Memory B cell (primary cell): Measurements from ENCODE around the gene TRIM27.

Experiments used
- ATAC-seq: fragments of 150-1000 bp; cut with Tn5 transposase; 2 replicates; pipeline ENCODE4 v1.10.0; 2021; ENCODE audit warnings: low read depth, mild to moderate bottlenecking, moderate library complexity
- DNase-seq, 2 donors: peaks; one replicate each; pipeline ENCODE4 v3.0.0; 2022; ENCODE audit warnings: low spot score in 2 of 2
- H3K27ac Mint-ChIP-seq: one replicate; pipeline ENCODE4 v1.8.0; 2022; ENCODE audit warnings: mild to moderate bottlenecking, moderate library complexity, mixed read lengths
- H3K27me3 Mint-ChIP-seq: one replicate; pipeline ENCODE4 v1.8.0; 2022; ENCODE audit warnings: mixed read lengths
- H3K36me3 Mint-ChIP-seq: one replicate; pipeline ENCODE4 v1.8.0; 2022; ENCODE audit warnings: mild to moderate bottlenecking, mixed read lengths
- H3K4me1 Mint-ChIP-seq: one replicate; pipeline ENCODE4 v1.8.0; 2022; ENCODE audit warnings: mixed read lengths
- H3K4me3 Mint-ChIP-seq: one replicate; pipeline ENCODE4 v1.8.0; 2022; ENCODE audit warnings: mild to moderate bottlenecking, moderate library complexity, mixed read lengths
- H3K9me3 Mint-ChIP-seq: one replicate; pipeline ENCODE4 v1.8.0; 2022; ENCODE audit warnings: mixed read lengths

Gene TRIM27

GRCh38 chr6:28948782-28949486, 25.1 kb upstream of the TRIM27 start:
- ATAC-seq (no peak), DNase-seq (no peak)
- Mint-ChIP-seq H3K4me3 (no peak overlapping the region), H3K9me3 (peaks cover 2% of the 10 kb centered on the region), H3K4me1 (peaks cover 15% of the 10 kb centered on the region), H3K36me3 (no peaks in the 10 kb centered on the region), H3K27me3 (peaks cover 6% of the 10 kb centered on the region), H3K27ac (no peak overlapping the region)

- Mint-ChIP-seq H3K36me3 (no peaks in the 10 kb centered on the region), H3K27me3 (peaks cover 2% of the 10 kb centered on the region), H3K9me3 (peaks cover 2% of the 10 kb centered on the region), H3K4me1 (peaks cover 15% of the 10 kb centered on the region), H3K4me3 (no peak overlapping the region), H3K27ac (no peak overlapping the region)
- ATAC-seq, result no peak
- no peak for DNase-seq
These were observed 24.1 kb upstream of the TRIM27 start for GRCh38 chr6:28947831-28948270.

DNA sequence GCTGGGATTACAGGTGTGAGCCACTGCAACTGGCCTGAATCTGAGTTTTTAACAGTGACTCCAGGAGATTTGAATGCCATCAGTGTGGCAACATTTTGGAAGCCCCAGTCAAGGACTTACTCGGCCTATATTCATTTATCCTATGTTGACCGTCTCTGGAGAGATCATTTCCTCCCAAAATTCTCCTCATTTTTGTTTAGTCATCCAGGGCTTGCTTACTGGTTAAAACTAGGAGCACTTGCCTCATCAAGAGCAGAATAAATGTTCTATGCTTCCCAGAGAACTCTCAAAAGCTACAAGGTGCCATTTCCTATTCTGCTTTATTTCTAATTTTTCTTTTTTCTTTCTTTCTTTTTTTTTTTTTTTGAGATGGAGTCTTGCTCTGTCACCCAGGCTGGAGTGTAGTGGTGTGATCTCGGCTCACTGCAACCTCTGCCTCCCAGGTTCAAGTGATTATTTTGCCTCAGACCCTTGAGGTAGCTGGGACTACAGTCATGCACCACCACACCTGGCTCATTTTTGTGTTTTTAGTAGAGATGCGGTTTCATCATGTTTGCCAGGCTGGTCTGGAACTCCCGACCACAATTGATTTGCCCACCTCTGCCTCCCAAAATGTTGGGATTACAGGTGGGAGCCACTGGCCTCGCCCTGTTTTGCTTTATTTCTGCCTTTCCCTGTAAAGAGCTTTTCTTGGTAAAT, 23.4 kb upstream of the TRIM27 start:
- no peak for DNase-seq
- H3K36me3 Mint-ChIP-seq, result no peaks in the 10 kb centered on the region
- H3K4me3 Mint-ChIP-seq, result no peak overlapping the region
- H3K27me3 Mint-ChIP-seq, result peaks cover 2% of the 10 kb centered on the region
- H3K4me1 Mint-ChIP-seq, result peaks cover 15% of the 10 kb centered on the region
- H3K9me3 Mint-ChIP-seq, result no peaks in the 10 kb centered on the region
- no peak for ATAC-seq
- no peak overlapping the region for H3K27ac Mint-ChIP-seq

- ATAC-seq, result no peak
- peaks cover 24% of the 10 kb centered on the region for H3K4me1 Mint-ChIP-seq
- no peak overlapping the region for H3K4me3 Mint-ChIP-seq
- no peak overlapping the region for H3K27ac Mint-ChIP-seq
- no peaks in the 10 kb centered on the region for H3K36me3 Mint-ChIP-seq
- H3K27me3 Mint-ChIP-seq, result peaks cover 2% of the 10 kb centered on the region
- no peak for DNase-seq
- no peaks in the 10 kb centered on the region for H3K9me3 Mint-ChIP-seq
These were observed 21.6 kb upstream of the TRIM27 start for GRCh38 chr6:28945349-28945748.

DNA sequence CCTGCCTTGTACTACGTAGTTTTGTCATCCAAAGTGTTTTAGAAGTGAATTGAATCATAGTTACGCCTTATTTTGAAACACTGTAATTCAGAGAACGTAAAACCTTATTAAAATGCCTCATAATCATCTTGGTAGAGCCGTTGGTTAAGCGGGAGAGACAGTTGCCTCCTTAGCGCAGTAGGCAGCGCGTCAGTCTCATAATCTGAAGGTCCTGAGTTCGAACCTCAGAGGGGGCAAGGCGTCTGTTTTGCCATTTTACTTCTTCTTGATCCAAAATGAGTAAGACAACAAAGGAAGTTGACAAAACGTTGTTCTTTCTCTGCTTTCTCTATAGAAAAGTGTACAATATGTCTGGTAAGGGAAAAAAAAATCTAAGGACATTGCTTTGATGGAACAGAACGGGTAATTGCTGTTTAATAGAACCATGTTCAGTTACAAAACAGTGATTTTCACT, 20.7 kb upstream of the TRIM27 start:
- peak; percentile 20 for ATAC-seq
- Mint-ChIP-seq H3K36me3 (no peaks in the 10 kb centered on the region), H3K27me3 (peaks cover 2% of the 10 kb centered on the region), H3K4me1 (peaks cover 29% of the 10 kb centered on the region), H3K4me3 (peak overlapping the region; percentile 75), H3K27ac (peak overlapping the region; percentile 92), H3K9me3 (no peaks in the 10 kb centered on the region)
- DNase-seq, result peak; percentile 54 to 55

DNA sequence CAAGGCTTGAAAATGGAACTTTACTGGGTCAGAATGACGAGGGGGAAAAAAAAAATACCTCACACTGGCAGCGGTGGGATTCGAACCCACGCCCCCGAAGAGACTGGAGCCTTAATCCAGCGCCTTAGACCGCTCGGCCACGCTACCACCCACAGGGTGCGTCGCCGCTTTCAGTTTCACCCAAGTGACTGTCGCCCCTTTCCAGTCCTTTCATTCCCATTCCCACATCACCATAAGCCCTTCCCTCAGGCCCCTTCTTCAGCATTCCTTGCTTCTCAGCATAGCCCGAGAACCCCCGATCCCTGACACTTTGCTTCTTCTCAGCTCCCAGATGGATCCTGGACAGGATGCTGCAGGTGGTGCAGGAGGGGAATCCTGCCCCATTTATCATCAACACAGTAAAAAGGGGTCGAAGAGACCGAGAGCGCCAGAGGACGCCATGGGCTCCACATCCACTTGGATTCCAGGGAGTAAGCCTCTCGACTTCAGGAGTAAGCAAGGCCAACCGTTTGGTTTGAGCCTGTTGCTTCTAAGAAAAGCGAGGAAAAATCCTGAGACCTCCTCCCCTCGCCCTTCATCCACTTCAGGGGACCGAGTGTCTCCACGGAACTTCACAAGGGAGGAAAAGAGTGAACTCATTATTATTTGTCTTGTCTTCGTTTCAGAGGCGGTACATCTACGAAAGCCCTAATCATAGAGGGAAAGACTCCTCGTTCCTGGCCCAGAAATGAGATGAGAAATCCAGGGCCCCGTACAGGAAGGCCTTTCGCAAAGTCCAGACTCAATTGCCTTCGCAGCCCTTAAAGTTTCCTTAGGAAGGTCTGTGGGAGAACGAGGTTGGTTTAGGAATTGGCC, 20.0 kb upstream of the TRIM27 start:
- ATAC-seq, result no peak
- Mint-ChIP-seq H3K36me3 (no peaks in the 10 kb centered on the region), H3K4me1 (peaks cover 29% of the 10 kb centered on the region), H3K9me3 (no peaks in the 10 kb centered on the region), H3K27me3 (peaks cover 2% of the 10 kb centered on the region), H3K4me3 (peak overlapping the region; percentile 75), H3K27ac (peak overlapping the region; percentile 92)
- peak in 1 of 2 donors; percentile 51 for DNase-seq

DNA sequence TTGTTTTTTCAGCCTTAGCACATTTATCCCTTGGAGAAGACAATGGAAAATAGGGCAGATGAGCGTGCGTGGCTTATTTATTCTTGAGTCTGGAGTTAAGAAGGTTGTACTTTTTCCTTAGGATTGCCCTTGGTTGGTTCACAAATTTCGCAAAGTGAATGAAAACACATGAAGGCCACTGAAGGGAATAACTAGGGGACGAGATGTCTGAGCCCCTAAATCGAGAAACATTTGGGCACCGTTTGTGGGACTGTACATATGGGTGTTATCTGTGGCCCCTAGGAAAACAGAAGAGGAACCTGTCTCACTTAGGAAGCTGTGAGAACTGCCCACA, 19.4 kb upstream of the TRIM27 start:
- H3K27me3 Mint-ChIP-seq, result peaks cover 2% of the 10 kb centered on the region
- no peaks in the 10 kb centered on the region for H3K9me3 Mint-ChIP-seq
- H3K36me3 Mint-ChIP-seq, result no peaks in the 10 kb centered on the region
- DNase-seq (no peak), ATAC-seq (no peak)
- no peak overlapping the region for H3K27ac Mint-ChIP-seq
- peak overlapping the region; percentile 75 for H3K4me3 Mint-ChIP-seq
- peaks cover 29% of the 10 kb centered on the region for H3K4me1 Mint-ChIP-seq

GRCh38 chr6:28941684-28942448, 18.1 kb upstream of the TRIM27 start:
- Mint-ChIP-seq H3K4me3 (peak overlapping the region; percentile 91), H3K27ac (peak overlapping the region; percentile 95), H3K4me1 (peaks cover 29% of the 10 kb centered on the region), H3K27me3 (peaks cover 2% of the 10 kb centered on the region), H3K36me3 (no peaks in the 10 kb centered on the region), H3K9me3 (no peaks in the 10 kb centered on the region)
- ATAC-seq (no peak), DNase-seq (peak; percentile 58 to 66)

GRCh38 chr6:28940858-28941683, 17.3 kb upstream of the TRIM27 start:
- no peaks in the 10 kb centered on the region for H3K9me3 Mint-ChIP-seq
- ATAC-seq, result peak; percentile 70
- peak; percentile 67 to 68 for DNase-seq
- no peaks in the 10 kb centered on the region for H3K27me3 Mint-ChIP-seq
- peak overlapping the region; percentile 91 for H3K4me3 Mint-ChIP-seq
- H3K27ac Mint-ChIP-seq, result peak overlapping the region; percentile 95
- H3K36me3 Mint-ChIP-seq, result no peaks in the 10 kb centered on the region
- peaks cover 29% of the 10 kb centered on the region for H3K4me1 Mint-ChIP-seq

DNA sequence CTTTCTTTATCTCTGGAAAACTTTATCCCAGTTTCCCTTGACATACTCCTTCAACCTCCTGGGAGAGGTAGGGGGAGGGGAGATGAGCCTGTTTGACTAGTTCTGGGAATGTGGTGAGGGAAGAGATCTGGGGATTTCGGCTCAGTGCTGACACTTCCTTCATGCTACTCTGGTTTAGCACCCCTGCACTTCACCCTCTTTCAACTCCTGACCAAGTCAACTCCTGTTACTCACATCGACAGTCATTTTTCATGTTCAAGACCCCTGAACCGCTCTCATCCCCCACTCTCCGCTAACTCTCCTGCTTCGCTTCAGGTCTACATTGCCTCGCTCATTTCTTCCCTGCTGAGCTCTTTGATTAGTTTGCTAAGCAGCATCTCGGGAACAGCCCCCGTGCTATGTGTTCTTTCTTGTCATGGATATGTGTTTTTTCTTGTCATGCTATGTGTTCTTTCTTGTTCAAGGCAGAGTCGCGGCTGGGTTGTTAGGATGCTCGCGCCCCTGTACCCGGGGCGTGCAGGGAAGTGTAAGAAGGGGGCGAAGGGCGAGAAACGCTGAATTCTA, 16.6 kb upstream of the TRIM27 start:
- Mint-ChIP-seq H3K27me3 (no peaks in the 10 kb centered on the region), H3K9me3 (no peaks in the 10 kb centered on the region), H3K4me3 (peak overlapping the region; percentile 91), H3K4me1 (peaks cover 26% of the 10 kb centered on the region), H3K27ac (peak overlapping the region; percentile 95), H3K36me3 (no peaks in the 10 kb centered on the region)
- ATAC-seq (peak; percentile 18), DNase-seq (no peak)

DNA sequence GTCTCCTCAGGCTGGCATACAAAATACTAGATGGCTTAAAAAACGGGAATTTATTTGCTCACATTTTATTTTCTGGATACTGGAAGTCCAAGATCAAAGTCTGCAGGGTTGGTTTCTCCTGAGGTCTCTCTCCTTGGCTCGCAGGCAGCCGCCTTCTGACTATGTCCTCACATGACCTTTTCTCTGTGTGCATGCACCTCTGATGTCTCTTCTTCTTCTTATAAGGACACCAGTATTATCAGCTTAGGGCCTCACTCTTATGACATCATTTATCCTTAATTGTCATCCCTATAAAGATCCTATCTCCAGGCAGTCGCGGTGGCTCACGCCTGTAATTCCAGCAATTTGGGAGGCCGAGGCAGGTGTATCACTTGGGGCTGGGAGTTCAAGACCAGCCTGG, 9.3 kb upstream of the TRIM27 start:
- no peak overlapping the region for H3K27ac Mint-ChIP-seq
- no peak for DNase-seq
- H3K9me3 Mint-ChIP-seq, result no peaks in the 10 kb centered on the region
- H3K36me3 Mint-ChIP-seq, result no peaks in the 10 kb centered on the region
- no peak overlapping the region for H3K4me3 Mint-ChIP-seq
- peaks cover 3% of the 10 kb centered on the region for H3K27me3 Mint-ChIP-seq
- no peak for ATAC-seq
- H3K4me1 Mint-ChIP-seq, result peaks cover 3% of the 10 kb centered on the region

- no peaks in the 10 kb centered on the region for H3K36me3 Mint-ChIP-seq
- ATAC-seq (no peak), DNase-seq (no peak)
- H3K9me3 Mint-ChIP-seq, result no peaks in the 10 kb centered on the region
- peaks cover 3% of the 10 kb centered on the region for H3K4me1 Mint-ChIP-seq
- H3K27ac Mint-ChIP-seq, result no peak overlapping the region
- H3K27me3 Mint-ChIP-seq, result peaks cover 3% of the 10 kb centered on the region
- no peak overlapping the region for H3K4me3 Mint-ChIP-seq
These were observed 6.3 kb upstream of the TRIM27 start for GRCh38 chr6:28929887-28930620.
